GM12874 (cell line): ENCODE data around the gene TNFSF12.

Experiments used
- TF ChIP-seq, protein P1 (sequence below): IDR thresholded peaks from 2 replicates; pipeline ENCODE4 v1.5.1; 2011; ENCODE audit warnings: low read depth, mild to moderate bottlenecking, control low read depth, low read length, moderate library complexity; ENCODE audit not compliant: insufficient read depth

The TNFSF12 gene

GRCh38 chr17:7508846-7509245 is 40.0 kb upstream of the TNFSF12 start:
- TF ChIP-seq, protein P1, sequence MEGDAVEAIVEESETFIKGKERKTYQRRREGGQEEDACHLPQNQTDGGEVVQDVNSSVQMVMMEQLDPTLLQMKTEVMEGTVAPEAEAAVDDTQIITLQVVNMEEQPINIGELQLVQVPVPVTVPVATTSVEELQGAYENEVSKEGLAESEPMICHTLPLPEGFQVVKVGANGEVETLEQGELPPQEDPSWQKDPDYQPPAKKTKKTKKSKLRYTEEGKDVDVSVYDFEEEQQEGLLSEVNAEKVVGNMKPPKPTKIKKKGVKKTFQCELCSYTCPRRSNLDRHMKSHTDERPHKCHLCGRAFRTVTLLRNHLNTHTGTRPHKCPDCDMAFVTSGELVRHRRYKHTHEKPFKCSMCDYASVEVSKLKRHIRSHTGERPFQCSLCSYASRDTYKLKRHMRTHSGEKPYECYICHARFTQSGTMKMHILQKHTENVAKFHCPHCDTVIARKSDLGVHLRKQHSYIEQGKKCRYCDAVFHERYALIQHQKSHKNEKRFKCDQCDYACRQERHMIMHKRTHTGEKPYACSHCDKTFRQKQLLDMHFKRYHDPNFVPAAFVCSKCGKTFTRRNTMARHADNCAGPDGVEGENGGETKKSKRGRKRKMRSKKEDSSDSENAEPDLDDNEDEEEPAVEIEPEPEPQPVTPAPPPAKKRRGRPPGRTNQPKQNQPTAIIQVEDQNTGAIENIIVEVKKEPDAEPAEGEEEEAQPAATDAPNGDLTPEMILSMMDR: no peak

DNA sequence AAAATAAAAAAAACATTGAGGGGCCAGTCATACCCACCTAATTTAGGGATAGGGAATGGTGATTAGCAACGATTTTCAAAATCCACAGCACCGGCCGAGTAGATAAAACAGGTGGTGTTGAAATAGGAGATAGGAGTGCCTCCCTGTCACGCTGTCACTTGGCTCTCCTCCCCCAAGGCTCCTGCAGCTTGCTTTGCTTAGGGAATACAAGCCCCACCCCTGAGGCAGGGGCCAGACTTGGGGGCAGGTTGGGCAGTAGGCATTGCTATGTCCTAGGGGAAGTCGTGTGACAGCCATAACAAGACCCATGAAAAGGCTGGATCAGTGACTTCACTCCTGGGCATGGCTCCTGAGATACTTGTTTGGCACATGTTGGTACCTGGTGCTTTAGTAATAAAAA is 38.9 kb upstream of the TNFSF12 start:
- TF ChIP-seq, protein P1: no peak

- TF ChIP-seq, protein P1: no peak
These were observed 37.8 kb upstream of the TNFSF12 start for GRCh38 chr17:7511108-7511507.

GRCh38 chr17:7512105-7512504 is 36.8 kb upstream of the TNFSF12 start:
- TF ChIP-seq, protein P1: no peak

DNA sequence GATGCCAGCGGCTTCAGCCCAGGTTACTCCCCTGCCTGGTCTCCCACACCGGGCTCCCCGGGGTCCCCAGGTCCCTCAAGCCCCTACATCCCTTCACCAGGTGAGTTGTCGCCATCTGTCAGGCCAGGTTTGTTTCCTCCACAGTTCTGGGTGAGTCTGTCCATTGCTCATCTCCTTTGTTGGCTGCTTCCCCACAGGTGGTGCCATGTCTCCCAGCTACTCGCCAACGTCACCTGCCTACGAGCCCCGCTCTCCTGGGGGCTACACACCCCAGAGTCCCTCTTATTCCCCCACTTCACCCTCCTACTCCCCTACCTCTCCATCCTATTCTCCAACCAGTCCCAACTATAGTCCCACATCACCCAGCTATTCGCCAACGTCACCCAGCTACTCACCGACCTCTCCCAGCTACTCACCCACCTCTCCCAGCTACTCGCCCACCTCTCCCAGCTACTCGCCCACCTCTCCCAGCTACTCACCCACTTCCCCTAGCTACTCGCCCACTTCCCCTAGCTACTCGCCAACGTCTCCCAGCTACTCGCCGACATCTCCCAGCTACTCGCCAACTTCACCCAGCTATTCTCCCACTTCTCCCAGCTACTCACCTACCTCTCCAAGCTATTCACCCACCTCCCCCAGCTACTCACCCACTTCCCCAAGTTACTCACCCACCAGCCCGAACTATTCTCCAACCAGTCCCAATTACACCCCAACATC is 35.9 kb upstream of the TNFSF12 start:
- TF ChIP-seq, protein P1: no peak

DNA sequence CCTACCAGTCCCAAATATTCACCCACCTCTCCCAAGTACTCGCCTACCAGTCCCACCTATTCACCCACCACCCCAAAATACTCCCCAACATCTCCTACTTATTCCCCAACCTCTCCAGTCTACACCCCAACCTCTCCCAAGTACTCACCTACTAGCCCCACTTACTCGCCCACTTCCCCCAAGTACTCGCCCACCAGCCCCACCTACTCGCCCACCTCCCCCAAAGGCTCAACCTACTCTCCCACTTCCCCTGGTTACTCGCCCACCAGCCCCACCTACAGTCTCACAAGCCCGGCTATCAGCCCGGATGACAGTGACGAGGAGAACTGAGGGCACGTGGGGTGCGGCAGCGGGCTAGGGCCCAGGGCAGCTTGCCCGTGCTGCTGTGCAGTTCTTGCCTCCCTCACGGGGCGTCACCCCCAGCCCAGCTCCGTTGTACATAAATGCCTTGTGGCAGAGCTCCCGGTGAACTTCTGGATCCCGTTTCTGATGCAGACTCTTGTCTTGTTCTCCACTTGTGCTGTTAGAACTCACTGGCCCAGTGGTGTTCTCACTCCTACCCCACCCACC is 34.9 kb upstream of the TNFSF12 start:
- TF ChIP-seq, protein P1: no peak

GRCh38 chr17:7515911-7516610 is 32.8 kb upstream of the TNFSF12 start:
- TF ChIP-seq, protein P1: no peak
